Mesothelial cell of epicardium (in vitro differentiated cells): ENCODE data around the gene GLIS2. TPM values are rescaled to one million over a fixed set of nuclear protein-coding genes. Genes with fewer than 3 reads are reported as not detected.
A peak's percentile ranks its signal among the peaks of the same experiment; 100 is the strongest.

Source experiments
- DNase-seq, 2 experiments: peaks; one replicate each; pipeline ENCODE4 v3.0.0; 2021; ENCODE audit warnings: low spot score in 2 of 2; ENCODE audit not compliant: unreplicated experiment in 2 of 2
- H3K27ac Mint-ChIP-seq: 2 replicates; pipeline ENCODE4 v1.8.0; 2021; ENCODE audit warnings: mixed read lengths
- H3K27me3 Mint-ChIP-seq: 2 replicates; pipeline ENCODE4 v1.8.0; 2021; ENCODE audit warnings: low read depth, mixed read lengths
- H3K36me3 Mint-ChIP-seq: 2 replicates; pipeline ENCODE4 v1.8.0; 2021; ENCODE audit warnings: mixed read lengths
- H3K4me1 Mint-ChIP-seq: 2 replicates; pipeline ENCODE4 v1.8.0; 2021; ENCODE audit warnings: mixed read lengths
- H3K4me3 Mint-ChIP-seq: 2 replicates; pipeline ENCODE4 v1.8.0; 2021; ENCODE audit warnings: mild to moderate bottlenecking, moderate library complexity, mixed read lengths
- H3K9me3 Mint-ChIP-seq: 2 replicates; pipeline ENCODE4 v1.8.0; 2021; ENCODE audit warnings: mixed read lengths
- total RNA-seq: library from RNA; stranded (reverse); gene quantifications from 3 replicates; pipeline ENCODE4 v1.2.1, GENCODE V29; 2021
- TF ChIP-seq, protein P1 (sequence below): fragments of 200-600 bp; sonication (generic); IDR thresholded peaks from one replicate; pipeline ENCODE4 v1.5.0; 2021; ENCODE audit warnings: antibody characterized with exemption; ENCODE audit not compliant: unreplicated experiment

The GLIS2 gene
- total RNA-seq, 1 donor from 2014 or later: 79.6 TPM

DNA sequence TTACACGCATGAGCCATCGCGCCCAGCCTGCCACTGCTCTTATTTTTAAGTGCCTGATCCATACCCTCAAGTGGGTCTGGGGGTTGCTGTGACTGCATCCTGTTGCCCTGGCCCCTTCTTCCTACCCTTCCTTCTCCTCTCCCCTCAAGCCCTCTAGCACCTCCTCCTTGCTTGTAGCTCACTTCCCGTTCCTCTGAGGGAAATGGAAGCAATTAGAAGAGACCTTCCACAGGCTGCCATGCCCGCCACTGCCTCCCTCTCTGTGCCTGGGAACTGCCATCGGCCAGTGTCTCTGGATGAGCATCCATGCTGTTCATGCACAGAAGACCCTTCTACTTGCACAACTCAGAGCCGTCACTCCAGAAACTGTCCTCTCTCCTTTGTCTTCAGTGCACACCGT is 32.4 kb upstream of the GLIS2 start:
- DNase-seq: no peak
- Mint-ChIP-seq H3K9me3 (peaks cover 6% of the 10 kb centered on the region), H3K4me3 (no peak overlapping the region), H3K27me3 (no peaks in the 10 kb centered on the region), H3K4me1 (peaks cover 4% of the 10 kb centered on the region), H3K27ac (no peak overlapping the region), H3K36me3 (peaks cover 3% of the 10 kb centered on the region)
- TF ChIP-seq, protein P1, sequence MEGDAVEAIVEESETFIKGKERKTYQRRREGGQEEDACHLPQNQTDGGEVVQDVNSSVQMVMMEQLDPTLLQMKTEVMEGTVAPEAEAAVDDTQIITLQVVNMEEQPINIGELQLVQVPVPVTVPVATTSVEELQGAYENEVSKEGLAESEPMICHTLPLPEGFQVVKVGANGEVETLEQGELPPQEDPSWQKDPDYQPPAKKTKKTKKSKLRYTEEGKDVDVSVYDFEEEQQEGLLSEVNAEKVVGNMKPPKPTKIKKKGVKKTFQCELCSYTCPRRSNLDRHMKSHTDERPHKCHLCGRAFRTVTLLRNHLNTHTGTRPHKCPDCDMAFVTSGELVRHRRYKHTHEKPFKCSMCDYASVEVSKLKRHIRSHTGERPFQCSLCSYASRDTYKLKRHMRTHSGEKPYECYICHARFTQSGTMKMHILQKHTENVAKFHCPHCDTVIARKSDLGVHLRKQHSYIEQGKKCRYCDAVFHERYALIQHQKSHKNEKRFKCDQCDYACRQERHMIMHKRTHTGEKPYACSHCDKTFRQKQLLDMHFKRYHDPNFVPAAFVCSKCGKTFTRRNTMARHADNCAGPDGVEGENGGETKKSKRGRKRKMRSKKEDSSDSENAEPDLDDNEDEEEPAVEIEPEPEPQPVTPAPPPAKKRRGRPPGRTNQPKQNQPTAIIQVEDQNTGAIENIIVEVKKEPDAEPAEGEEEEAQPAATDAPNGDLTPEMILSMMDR: no peak

DNA sequence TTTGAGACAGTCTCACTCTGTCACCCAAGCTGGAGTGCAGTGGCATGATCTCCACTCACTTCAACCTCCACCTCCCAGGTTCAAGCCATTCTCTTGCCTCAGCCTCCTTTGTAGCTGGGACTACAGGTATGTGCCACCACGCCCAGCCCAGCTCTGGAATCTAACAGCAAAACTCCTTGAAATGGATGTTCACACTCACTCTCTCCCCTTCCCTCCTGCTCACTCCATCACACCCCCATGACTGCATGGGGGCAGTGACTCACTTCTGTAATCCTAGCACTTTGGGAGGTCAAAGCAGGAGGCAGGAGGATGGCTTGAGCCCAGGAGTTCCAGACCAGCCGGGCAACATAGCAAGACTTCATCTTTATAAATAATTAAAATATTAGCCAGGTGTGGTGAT is 31.9 kb upstream of the GLIS2 start:
- H3K36me3 Mint-ChIP-seq: peaks cover 3% of the 10 kb centered on the region
- H3K27me3 Mint-ChIP-seq: no peaks in the 10 kb centered on the region
- H3K27ac Mint-ChIP-seq: no peak overlapping the region
- H3K4me1 Mint-ChIP-seq: peaks cover 8% of the 10 kb centered on the region
- TF ChIP-seq, protein P1: no peak
- no peak overlapping the region for H3K4me3 Mint-ChIP-seq
- H3K9me3 Mint-ChIP-seq: peaks cover 6% of the 10 kb centered on the region
- no peak for DNase-seq

DNA sequence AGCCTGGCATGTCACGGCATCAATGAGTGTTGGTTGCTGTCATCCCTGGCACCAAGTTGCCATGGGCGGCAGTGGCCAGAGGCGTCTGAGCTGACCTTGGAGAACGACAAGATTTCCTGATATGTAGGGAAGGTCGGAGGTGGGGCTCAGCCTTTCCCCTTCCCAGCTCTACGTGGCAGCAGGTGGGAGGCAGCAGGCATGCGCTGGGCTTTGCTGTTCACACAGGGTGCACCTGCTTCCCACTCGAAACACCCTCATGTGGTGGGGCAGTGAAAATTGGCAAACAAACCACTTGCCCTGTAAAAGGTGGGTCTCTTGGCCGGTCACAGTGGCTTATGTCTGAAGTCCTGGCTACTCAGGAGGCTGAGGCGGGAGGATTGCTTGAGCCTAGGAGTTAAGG is 30.7 kb upstream of the GLIS2 start:
- H3K9me3 Mint-ChIP-seq: peaks cover 6% of the 10 kb centered on the region
- H3K27me3 Mint-ChIP-seq: no peaks in the 10 kb centered on the region
- H3K4me1 Mint-ChIP-seq: peaks cover 8% of the 10 kb centered on the region
- TF ChIP-seq, protein P1: no peak
- no peak overlapping the region for H3K4me3 Mint-ChIP-seq
- H3K27ac Mint-ChIP-seq: no peak overlapping the region
- H3K36me3 Mint-ChIP-seq: peaks cover 3% of the 10 kb centered on the region
- DNase-seq: no peak

DNA sequence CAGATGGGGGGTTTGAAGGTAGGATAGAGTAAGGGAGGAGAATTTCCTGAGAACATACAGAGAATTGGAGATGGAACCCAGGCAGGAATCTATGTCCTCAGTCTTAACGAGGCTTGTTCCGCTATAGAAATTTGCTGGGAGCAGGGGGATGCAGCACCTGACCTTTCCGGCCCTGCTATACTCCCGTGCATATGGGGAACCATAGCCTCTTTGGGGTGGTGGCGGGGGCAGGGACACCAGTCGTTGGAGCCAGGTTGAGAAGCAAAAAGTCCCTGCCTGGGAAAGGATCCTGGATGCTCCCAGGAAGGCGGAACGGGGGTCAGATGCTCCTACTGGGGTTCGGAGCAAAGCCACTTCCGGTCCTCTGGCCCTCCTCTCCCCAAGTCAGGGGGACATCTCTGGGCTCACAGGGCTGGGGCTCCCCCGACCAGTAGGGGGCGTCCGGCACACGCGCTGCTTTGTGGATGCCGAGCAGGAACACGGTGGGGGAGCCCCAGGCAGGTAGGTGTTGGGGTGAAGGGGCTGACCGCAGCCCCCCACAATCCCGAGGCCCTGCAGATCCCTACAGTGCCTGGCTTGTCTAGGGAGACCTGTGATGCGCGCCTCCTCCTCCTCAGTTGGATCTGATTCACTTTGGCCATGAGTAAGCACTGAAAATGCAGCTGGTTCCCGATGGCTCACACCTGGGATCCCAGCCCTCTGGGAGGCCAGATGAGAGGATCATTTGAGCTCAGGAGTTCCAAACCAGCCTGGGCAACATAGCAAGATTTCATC is 27.5 kb upstream of the GLIS2 start:
- Mint-ChIP-seq H3K36me3 (no peaks in the 10 kb centered on the region), H3K27ac (peak overlapping the region; percentile 25), H3K9me3 (no peaks in the 10 kb centered on the region), H3K4me3 (no peak overlapping the region), H3K27me3 (no peaks in the 10 kb centered on the region), H3K4me1 (peaks cover 28% of the 10 kb centered on the region)
- peak; percentile 69 to 86 for DNase-seq
- TF ChIP-seq, protein P1: peak; percentile 89

DNA sequence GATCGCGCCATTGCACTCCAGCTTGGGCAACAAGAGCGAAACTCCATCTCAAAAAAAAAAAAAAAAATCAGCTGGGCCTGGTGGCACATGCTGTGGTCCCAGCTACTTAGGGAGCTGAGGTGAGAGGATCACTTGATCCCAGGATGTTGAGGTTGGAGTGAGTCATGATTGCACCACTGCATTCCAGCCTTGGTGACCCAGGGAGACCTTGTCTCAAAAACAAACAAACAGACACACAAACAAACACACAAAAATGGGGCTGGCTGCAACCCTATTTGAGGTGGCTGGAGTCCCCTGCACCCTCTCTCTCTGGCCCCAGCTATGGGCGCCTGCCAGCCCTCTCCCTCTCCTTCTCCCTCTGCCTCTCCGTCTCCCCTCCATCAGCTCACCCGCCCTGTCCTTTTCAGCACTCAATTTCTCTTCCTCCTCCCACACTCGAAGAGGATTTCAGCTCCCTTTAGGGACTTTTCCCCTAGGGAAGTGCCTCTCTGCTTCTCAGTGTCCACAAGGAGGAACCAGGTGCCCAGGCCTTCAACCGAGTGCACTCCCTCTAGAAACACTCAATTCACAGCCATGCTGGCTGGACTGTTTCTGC is 25.5 kb upstream of the GLIS2 start:
- Mint-ChIP-seq H3K27me3 (no peaks in the 10 kb centered on the region), H3K36me3 (no peaks in the 10 kb centered on the region), H3K4me3 (no peak overlapping the region), H3K4me1 (peaks cover 43% of the 10 kb centered on the region), H3K27ac (peak overlapping the region; percentile 83), H3K9me3 (no peaks in the 10 kb centered on the region)
- DNase-seq: no peak
- TF ChIP-seq, protein P1: no peak
